Retina (tissue), 1 donor: ENCODE results near the gene PRKAG3.

Experiments
- DNase-seq: peaks from one replicate; pipeline ENCODE4 v3.0.0-alpha.2; 2016

Gene PRKAG3

DNA sequence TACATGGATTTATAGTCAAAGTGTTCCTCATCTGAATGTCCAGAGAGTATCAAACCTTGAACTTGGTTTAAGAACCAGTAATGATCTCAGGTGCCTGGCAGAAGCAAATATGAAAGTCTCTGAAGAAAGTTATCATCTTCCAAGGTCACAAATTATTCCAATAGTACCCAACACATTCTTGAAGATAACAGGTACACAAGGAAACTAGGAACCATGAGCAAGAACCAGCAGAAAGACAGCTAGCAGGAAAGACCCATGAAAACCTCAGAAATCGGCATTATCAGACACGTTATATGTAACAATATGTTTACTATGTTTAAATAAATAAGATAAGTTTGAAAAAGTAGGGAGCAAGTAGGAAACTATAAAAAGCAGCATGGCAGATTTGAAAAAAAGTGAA is 5.9 kb upstream of the PRKAG3 start:
- DNase-seq = no peak

DNA sequence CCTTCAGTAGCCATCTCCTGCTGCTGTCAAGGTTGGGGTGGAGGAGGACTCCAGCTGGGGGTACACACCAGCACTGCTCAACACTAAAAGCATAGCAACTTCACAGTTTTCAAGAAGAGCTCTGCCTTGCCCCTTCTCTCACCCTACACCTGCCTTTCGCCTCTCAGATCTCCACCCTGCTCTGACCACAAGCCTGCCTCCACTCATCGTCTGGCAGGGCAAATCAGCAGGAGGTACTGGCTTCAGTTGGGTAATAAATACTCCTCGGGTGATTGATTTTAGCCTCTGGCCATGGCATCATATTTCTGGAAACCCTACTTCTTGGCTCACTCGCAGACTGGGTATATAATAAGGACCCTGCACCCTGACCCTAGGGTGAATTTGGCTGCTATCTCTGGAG is 3.1 kb upstream of the PRKAG3 start:
- no peak for DNase-seq

DNA sequence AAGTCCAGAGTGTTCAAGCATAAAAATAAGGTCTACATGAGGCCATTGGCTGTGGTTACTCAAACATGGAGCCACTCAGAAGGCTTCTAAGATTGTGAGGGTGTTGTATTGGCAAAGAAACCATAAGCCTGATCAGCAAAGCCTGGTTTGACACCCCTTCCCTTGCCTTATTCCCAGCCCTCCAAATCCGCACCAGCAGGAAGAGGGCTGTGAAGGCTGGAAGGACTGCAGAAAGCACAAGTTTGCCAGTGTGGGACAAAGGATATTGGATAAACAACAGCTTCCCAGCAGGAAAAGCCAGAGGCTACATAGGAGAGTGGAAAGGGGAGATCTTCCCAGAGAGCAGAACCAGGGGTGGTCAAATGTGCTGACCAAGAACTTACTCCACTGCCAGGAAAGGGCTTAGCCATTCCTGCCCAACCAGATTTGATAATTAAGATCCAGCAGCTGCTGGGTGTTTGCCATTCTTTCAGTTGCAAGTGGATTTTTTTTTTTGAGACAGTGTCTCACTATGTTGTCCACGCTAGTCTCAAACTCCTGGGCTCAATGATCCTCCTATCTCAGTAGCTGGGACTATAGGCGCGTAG is 1.5 kb upstream of the PRKAG3 start:
- DNase-seq = no peak

DNA sequence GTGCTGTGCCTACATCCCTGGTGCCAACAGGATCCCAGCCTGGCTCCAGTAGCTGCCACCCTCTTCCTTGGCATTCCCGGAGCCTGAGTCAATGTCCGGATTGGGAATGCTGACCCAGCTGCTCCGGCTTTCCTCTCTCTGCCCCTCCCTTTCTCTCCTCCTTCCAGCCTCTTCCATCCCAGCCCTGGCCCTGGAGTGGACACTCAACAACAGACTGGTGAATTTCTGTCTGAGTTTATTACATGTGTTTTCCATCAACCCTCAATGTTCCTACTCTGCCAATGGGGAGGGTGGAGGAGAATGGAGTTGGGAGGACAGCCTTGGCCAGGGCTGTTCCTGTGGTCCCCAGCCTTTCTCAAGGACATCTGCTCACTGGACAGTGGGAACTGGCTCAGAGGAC is 917 bp upstream of the PRKAG3 start:
- no peak for DNase-seq

DNA sequence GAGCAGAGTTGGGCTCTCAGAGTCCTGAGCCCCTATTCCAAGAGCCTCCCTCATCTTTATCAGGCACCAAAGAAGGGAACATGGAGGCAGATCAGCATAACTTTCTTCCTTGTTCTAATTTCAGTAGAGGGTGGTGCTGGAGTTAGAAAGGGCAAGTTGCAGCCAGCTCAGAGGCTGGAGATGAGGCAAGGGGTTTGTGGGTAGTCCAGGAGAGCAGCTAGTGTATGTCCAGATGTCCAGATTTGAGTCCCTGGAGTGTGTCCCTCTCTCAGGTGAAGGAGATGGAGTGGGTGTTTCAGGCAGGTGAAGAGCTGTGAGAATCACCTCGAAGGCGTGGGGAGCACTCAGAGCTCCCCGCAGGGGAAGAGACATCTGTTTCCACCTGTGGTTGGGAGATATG is 478 bp upstream of the PRKAG3 start:
- no peak for DNase-seq

DNA sequence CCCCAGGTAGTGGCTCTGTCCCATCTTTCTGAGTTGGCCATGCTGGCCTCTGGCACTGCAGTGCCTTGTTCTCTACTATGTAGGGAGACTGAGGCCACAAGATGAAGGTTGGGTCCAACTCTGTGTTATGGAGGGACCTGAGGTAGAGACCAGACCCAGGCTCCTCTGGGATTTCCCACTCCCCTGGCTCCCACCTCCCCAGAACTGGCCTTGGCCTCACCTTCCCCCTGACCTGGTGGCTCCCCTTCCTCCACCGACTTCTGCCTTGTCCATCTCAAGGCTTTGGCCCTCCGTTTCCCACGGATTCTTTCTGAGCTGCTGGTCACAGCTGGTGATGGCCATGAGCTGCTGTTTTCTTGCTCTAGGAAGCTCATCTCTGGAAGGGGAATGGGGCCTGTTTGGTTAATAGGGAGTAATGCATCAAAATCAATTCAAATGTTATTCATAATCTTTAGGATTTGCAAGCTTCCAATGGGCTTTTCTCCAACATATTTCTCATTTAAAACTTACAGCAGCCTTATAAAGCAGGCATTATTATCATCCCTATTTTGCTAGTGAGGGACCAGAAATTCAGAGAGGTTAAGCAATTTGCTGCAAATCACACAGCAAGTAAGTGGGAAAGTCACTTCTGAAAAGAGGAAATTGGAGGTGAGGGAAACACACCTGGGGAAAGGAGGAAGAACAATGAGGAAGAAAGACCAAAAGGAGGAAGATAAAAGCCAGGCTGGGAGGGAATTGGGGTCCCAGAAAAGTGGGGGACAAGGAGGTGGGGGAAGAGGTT is 887 bp downstream of the PRKAG3 start:
- no peak for DNase-seq

DNA sequence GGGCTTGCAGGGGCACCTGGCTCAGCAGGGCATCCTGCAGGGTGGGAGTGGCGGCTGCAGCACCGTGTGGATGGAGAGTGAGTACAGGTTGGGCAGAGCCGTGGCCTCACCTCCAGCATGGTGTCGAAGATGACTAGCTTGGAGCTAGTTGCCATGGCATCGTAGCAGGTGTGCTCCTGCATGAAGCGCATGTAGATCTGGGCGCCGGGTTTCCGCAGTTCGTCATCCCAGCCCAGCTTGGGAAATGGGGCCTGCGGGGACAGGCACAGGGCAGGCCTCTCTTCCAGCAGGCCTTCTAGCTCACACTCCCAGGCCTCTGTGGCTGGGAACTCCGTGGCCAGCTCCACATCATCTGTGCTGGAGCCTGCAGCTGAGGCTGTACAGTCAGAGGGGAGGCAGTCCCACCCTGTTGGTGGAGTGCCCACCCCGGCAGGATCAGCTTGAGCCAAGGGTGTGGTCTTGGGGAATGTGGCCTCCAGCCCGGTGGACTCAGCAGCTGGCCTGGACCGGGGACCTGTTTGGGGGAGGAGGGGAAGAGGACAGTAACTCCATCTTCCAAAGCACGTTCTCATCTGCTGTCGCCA is 1.6 kb downstream of the PRKAG3 start:
- DNase-seq = no peak

DNA sequence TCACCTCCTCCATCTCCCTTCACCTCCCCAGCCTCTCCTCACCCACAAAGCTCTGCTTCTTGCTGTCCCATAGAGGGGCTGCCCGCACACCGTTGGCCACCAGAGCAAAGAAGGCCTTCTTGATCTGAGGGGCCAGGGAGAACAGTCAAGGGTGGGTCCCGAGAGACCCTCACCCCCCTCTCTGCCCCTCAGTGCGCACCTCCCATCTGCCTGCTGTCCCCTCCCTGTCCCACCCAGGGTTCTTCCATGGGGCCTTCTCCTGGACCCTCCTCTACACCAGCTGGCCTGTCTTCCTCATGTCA is 3.2 kb downstream of the PRKAG3 start:
- no peak for DNase-seq

DNA sequence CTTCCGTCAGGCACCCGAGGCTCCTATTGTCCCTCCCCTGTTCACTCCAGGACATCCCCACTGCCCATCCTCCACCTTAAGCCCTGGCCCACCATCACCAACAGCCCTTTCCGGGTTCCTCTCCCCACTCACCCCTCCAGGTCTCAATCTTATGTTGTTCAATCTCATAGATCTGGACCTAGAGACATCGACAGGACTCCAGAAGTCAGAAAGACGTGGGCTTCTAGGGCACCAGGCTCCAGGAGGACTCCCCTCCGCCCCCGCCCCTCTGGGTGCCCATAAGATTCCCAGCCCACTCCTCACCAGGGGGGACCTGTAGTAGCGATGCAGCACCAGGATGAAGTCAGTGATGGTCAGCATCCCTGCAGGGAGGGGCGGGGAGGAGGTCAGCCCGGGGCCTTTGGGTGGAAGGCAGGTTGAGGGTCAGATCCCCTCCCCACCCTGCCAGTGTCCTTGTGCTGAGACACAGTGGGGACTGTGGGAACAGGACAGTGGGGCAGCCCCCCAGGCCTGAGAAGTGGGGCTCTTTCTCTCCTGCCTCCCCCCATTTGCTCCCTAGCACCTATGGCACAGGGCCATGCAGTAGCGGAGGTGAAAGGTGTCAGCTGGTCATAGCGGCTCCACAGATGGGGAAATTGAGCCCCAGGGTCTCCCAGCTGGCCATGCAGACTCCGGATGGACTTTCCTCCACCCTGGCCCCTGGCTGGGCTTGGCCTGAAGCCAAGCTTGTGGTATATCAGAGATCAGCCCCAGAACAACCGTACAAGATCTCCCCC is 3.7 kb downstream of the PRKAG3 start:
- DNase-seq = no peak

DNA sequence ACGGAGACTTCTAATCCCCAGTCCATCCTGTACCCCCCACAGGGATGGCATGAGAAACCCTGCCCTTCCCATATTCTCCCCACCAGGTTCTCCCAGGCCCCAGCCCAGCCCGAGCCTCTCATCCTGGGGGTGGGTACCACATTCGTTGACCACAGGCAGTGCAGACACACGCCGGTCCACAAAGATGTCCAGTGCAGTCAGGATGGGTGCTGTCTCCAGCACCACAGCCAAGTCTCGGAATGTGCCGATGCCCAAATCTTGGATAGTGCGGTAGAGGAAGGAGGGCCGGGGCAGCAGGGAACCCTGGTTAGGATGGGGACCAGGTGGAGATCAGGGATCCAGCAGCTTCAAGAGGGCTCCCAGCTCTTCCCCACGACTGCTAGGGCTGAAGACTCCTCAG is 4.8 kb downstream of the PRKAG3 start:
- no peak for DNase-seq

DNA sequence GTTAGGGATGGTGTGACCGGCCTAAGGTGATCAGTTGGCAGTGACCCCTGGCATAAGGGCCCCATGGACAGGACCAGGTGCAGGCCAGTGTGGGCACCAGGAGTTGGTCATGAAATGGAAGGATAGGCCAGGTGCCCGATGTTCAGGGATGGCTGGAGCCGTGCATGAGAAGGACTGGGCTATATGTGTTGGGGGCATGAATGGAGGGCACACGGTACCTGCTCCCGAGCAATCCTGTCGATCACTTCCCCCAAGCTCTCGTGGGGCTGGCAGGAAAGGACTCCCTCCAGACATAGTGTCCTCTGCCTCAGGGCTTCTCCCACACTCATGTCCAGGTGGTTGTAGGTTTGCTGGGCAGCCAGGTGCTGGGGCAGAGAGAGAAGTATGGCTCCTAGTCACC is 7.6 kb downstream of the PRKAG3 start:
- DNase-seq = no peak

DNA sequence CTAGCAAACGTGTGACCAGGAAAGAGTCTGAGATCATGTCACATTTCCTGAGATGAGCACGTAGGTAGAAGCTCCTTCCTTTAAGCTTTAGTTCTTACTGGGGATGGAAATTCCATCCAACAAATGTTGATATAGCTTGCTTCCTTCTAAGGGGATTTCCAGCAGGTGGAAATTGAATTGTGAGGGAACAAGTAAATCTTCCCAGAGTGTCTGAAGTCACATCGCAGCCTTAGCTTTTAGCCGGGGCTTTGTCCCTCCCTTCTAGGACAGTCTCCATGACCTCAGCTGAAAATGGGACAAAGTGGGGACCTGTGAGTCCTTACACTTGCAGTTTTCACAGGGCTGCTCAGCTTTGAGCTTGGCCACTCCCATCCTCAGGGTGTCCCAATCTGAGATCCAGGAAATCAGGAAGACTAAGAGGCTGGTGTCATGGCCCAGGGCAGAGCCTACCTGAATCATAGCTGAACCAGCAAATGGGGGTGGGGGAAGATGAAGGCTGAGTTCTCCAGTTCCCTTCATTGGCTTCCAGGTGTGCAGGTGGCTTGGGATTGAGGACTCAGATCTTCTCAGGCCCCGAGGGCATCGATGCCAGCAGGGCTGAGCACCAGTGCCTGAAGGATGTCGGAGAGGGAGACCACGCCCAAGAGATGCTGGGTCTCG is 8.3 kb downstream of the PRKAG3 start:
- DNase-seq = no peak

DNA sequence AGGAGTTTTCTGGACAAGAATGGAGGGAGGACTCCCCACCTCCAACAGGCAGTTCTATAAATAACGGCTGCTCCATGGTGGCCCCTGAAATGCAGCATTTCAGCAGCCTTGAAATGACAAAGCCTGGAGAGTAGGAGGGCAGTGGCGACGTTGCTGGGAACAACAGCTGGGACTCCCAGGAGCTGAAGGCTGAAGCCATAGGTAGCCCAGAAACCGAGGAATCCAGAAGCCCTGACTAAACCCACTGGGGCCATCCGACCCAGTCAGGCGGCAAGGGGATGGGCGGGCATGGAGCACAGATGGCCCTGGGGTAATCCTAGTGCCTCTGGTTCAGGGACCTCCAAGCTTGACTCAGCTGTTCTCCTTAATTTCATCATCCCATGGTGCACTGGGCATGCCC is 9.0 kb downstream of the PRKAG3 start:
- DNase-seq = no peak

DNA sequence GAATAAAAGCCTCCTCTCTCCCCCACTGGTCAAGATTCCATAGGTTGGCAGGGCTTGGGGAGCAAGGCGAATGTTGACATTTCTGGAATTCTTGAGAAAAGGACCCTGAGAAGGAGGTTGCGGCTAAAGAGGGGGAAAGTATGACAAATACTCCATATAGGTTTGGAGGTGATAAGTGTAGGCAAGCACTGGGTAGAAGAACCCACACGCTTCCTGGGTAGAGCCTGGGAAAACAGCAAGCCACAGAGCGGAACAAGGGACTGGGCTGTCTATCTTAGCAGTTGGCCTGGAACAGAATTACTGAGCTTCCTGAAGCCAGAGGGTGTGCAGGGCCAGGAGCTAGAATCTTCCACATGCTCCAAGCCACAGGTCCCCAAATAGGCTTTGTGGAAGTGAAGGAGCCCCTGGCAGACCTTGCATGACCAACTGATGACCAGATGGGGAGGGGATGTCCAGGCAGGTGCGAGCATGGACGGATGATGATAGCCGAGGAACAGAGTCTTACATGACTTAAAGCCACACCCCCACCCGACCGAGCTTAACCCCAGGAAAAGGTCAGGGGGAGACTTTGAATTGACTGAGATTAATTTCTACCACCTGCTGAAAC is 9.9 kb downstream of the PRKAG3 start:
- no peak for DNase-seq

DNA sequence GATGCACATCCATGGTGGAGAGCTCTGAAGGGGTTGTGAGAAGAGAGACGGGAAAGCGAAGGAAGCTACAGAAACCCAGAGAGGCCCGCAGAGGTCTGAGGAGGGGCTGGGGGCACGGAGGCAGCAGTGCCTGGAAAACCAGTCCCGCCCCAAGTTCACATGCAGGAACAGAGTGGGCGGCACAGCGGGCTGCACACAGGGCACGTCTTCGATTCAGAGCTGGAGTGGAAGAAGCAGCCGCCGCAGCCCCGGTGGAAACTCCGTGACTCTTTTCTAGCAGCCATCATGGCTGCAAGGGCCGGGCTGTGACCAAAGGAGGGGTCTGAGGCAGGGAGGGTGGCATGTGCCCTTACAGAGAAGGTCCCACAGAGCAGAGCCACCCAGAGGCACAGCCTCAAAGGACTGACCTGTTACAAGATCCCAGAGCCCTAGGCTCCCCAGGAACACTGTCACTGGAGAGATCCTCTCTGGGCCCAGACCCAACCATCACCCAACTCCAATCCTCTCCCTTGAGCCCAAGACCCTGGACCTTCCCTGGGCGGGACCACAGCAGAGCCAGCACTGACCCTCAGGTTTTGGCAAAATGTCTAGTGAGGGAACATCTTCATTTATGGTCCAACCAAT is 10.7 kb downstream of the PRKAG3 start:
- no peak for DNase-seq

DNA sequence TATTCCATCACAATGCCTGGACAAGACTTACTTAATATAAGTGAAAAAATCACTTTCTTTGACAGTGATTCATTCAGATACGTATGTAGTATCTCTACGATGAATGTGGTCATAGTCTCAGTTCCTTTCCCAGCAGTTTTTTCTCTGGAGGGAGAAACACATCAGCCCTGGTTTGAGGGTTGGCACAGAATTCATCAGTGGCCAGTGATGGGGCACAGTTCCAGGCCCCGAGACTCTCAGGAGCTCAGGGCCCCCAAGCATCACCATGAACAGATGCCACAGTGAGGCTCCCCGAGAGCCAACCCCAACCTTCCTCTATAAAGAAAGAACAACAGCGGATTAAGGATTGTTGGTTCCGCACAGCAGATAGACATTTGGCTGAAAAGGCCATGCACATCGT is 12.5 kb downstream of the PRKAG3 start:
- no peak for DNase-seq

DNA sequence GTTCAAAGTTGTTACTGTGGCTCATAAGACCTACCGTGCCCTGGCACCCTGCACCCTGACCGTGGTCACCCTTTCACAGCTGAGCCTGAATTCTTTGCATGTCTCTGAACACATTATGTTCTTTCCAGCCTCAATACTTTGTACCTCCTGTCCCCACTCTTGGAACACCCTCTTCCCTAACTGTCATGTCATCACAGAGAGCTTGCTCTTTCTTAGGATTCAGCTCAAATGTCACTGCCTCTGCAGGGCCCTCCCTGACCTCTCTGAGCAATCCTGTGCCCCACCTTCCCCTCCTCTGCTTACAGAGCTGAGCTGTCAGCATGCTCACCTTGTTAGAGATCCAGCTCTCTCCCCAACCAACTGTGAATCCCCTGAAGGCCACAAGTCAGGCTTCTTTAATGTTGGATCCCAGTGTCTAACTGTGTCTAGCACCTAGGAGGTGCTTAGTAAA is 15.0 kb downstream of the PRKAG3 start:
- DNase-seq = no peak

DNA sequence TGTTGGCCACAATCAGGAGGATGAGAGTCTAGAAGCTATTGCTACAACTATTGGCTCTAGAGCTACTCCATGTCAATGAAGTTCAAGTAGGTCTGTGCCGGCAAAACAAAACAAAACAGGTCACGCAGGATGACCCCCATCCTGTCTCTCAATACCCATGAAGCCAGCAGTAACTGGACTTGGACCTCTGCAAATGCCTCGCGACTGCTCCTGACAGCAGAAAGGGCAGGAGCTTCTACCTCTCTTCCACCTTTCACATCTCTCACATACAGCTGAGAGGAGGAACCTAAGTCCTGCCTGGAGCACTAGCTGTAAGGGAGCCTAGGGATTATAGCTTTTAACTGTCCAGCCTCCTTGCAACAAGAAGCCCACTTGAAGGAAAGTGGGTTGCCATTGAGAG is 16.0 kb downstream of the PRKAG3 start:
- no peak for DNase-seq

DNA sequence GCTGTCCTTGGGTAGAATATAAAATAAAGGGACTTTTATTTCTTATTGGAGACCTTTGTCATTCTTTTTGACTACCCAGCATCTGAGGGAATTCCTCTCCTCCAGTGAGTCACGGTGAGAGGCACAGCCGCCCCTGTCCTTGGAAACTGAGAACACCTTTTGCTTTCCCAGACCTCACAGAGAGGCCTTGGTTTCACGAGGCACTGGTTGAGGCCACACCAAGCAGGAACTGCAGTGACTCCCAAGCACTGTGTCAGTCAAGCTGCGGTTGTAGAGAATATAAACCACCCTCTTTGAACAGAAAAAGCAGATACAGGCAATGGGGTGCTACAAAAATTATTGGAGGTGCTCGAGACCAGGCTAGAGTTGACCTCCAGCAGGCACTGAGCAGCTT is 16.4 kb downstream of the PRKAG3 start:
- DNase-seq = no peak

DNA sequence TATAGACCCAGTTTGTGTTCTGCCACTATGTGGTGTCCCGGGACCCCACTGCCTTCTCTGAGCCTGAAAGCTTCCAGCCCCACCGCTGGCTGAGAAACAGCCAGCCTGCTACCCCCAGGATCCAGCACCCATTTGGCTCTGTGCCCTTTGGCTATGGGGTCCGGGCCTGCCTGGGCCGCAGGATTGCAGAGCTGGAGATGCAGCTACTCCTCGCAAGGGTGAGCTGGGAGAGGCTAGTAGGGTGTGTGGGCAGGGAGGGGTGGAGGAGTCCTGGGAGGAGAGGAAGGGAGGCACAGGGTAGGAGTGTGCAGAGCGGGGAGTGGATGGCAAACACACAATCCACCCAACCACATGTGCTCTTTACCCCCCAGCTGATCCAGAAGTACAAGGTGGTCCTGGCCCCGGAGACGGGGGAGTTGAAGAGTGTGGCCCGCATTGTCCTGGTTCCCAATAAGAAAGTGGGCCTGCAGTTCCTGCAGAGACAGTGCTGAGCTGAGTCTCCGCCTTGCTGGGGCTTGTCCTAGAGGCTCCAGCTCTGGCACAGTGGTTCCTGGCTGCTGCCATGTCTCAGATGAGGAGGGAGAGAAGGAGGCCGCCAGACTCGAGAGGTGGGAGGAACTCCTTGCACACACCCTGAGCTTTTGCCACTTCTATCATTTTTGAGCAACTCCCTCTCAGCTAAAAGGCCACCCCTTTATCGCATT is 16.9 kb downstream of the PRKAG3 start:
- no peak for DNase-seq

DNA sequence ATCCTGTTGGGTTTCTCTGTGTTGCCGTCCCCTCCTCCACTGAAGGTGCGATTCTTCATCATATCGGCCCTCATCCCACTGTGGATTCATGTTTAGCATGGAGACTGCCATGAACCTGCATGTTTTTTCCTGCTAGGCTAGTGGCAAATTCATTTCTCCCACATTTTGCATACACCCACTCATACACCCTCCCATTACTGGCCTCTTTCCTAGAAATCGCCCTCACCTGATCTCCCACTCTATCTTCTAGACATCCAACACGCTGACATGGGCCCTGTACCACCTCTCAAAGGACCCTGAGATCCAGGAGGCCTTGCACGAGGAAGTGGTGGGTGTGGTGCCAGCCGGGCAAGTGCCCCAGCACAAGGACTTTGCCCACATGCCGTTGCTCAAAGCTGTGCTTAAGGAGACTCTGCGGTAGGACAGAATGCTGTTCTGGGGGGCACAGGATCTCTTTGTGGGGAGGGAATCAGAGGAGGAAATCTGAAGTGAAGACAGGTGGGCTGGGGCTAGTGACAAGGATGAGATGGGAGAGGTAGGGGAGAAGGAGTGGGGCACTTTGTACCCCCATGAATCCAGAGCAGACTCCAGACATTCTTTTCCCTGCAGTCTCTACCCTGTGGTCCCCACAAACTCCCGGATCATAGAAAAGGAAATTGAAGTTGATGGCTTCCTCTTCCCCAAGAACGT is 17.7 kb downstream of the PRKAG3 start:
- no peak for DNase-seq
